ENCODE results near the gene CFAP119. TPM values are rescaled to one million over a fixed set of nuclear protein-coding genes. Genes with fewer than 3 reads are reported as not detected.

Gene CFAP119
- total RNA-seq, 1 donor from 2014 or later, result 5.5 TPM

DNA sequence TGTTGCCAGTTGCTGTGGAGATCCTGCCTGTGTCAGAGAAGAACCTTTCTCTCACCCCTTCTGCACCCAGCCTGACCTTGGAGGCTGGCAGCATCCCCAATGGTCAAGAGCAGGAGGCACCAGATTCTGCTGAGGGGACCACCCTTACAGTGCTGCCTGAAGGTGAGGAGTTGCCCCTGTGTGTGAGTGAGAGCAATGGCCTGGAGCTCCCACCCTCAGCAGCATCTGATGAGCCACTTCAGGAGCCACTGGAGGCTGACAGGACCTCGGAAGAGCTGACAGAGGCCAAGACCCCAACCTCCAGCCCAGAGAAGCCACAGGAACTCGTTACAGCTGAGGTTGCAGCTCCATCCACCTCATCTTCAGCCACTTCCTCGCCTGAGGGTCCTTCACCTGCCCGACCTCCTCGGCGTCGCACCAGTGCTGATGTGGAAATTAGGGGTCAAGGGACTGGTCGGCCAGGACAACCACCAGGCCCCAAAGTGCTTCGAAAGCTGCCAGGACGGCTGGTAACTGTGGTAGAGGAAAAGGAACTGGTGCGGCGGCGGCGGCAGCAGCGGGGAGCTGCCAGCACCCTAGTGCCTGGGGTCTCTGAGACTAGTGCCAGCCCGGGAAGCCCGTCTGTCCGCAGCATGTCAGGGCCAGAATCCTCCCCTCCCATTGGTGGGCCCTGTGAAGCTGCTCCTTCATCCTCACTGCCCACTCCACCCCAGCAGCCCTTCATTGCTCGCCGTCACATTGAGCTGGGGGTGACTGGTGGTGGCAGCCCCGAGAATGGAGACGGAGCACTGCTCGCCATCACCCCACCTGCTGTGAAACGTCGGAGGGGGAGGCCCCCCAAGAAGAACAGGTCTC is 23.8 kb downstream of the CFAP119 start:
- Histone ChIP-seq H3K4me1 (peaks cover 15% of the 10 kb centered on the region), H3K27me3 (no peaks in the 10 kb centered on the region), H3K9me3 (no peaks in the 10 kb centered on the region), H3K36me3 (peaks cover 78% of the 10 kb centered on the region), H3K27ac (no peak overlapping the region), H3K4me3 (no peak overlapping the region)
- TF ChIP-seq, protein P1, sequence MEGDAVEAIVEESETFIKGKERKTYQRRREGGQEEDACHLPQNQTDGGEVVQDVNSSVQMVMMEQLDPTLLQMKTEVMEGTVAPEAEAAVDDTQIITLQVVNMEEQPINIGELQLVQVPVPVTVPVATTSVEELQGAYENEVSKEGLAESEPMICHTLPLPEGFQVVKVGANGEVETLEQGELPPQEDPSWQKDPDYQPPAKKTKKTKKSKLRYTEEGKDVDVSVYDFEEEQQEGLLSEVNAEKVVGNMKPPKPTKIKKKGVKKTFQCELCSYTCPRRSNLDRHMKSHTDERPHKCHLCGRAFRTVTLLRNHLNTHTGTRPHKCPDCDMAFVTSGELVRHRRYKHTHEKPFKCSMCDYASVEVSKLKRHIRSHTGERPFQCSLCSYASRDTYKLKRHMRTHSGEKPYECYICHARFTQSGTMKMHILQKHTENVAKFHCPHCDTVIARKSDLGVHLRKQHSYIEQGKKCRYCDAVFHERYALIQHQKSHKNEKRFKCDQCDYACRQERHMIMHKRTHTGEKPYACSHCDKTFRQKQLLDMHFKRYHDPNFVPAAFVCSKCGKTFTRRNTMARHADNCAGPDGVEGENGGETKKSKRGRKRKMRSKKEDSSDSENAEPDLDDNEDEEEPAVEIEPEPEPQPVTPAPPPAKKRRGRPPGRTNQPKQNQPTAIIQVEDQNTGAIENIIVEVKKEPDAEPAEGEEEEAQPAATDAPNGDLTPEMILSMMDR (IDR thresholded peaks at IDR 0.05), result no peak
- ATAC-seq (no peak), DNase-seq (no peak)
- intact Hi-C loops (cut with DNase I), result no loop called here

DNA sequence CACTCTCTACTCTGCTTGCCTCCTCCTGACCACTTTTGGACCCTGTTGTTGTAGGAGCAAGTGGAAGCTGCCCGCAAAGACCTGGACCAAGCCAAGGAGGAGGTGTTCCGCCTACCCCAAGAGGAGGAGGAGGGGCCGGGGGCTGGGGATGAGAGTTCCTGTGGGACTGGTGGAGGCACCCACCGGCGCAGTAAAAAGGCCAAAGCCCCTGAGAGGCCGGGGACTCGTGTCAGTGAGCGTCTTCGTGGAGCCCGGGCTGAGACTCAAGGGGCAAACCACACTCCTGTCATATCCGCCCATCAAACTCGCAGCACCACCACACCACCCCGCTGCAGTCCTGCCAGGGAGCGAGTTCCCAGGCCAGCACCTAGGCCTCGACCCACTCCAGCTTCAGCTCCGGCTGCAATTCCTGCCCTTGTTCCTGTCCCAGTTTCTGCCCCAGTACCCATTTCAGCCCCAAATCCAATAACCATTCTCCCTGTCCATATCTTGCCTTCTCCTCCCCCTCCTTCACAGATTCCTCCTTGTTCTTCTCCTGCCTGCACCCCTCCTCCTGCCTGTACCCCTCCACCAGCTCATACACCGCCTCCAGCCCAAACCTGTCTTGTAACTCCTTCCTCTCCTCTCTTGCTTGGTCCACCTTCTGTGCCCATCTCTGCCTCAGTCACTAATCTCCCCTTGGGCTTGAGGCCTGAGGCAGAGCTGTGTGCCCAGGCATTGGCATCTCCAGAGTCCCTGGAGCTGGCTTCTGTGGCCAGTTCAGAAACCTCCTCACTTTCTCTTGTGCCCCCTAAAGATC is 24.7 kb downstream of the CFAP119 start:
- TF ChIP-seq, protein P1 (IDR thresholded peaks at IDR 0.05), result no peak
- DNase-seq (no peak), ATAC-seq (no peak)
- Histone ChIP-seq H3K4me1 (peaks cover 15% of the 10 kb centered on the region), H3K27ac (no peak overlapping the region), H3K4me3 (no peak overlapping the region), H3K27me3 (no peaks in the 10 kb centered on the region), H3K9me3 (no peaks in the 10 kb centered on the region), H3K36me3 (peaks cover 78% of the 10 kb centered on the region)
- intact Hi-C loops (cut with DNase I), result no loop called here

DNA sequence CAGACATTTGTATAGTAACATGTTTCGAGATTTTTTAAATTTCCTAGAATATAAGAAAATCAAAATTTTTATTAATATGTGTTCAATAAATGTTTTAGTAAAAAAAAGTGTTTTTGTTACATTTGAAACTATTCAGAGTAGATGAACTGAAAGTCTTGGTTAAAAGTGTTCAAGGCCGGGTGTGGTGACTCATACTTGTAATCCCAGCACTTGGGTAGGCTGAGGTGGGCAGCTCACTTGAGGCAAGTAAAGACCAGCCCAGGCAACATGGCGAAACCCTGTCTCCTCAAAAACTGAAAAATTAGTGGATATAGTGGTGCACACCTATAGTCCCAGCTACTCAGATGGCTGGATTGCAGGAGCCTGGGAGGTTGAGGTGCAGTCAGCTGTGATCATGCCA is 30.5 kb downstream of the CFAP119 start:
- H3K4me3 ChIP-seq, result no peak overlapping the region
- TF ChIP-seq, protein P1 (IDR thresholded peaks at IDR 0.05), result no peak
- intact Hi-C loops (cut with DNase I), result no loop called here
- peaks cover 98% of the 10 kb centered on the region for H3K36me3 ChIP-seq
- no peak overlapping the region for H3K27ac ChIP-seq
- no peaks in the 10 kb centered on the region for H3K9me3 ChIP-seq
- no peak for DNase-seq
- no peaks in the 10 kb centered on the region for H3K4me1 ChIP-seq
- H3K27me3 ChIP-seq, result no peaks in the 10 kb centered on the region
- no peak for ATAC-seq

DNA sequence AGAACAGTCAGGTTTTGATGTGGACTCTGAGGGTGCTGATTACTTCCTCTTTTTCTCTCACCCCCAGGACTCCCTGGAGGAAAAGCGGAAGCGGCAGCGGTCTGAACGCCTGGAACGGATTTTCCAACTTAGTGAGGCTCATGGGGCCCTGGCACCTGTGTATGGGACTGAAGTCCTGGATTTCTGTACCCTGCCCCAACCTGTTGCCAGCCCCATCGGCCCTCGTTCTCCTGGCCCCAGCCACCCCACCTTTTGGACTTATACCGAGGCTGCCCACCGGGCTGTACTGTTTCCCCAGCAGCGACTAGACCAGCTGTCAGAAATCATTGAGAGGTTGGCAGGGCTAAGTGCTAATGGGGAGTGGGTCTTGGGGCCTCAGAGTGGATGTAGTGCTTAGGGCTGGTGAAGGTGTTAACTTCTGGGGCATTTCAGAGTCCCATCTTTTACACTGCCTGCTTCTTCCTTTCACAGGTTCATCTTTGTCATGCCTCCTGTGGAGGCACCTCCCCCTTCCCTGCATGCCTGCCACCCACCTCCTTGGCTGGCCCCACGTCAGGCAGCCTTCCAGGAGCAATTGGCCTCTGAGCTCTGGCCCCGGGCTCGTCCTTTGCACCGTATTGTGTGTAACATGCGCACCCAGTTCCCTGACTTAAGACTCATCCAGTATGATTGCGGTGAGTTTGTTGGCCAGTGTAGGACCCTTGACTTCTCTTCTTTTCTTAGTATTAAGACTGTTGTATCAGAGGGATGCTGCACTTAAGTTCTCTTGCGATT is 32.8 kb downstream of the CFAP119 start:
- H3K4me1 ChIP-seq, result no peaks in the 10 kb centered on the region
- intact Hi-C loops (cut with DNase I), result no loop called here
- no peak overlapping the region for H3K4me3 ChIP-seq
- H3K9me3 ChIP-seq, result no peaks in the 10 kb centered on the region
- TF ChIP-seq, protein P1 (IDR thresholded peaks at IDR 0.05), result no peak
- no peak overlapping the region for H3K27ac ChIP-seq
- no peaks in the 10 kb centered on the region for H3K27me3 ChIP-seq
- ATAC-seq (peak; percentile 64), DNase-seq (no peak)
- H3K36me3 ChIP-seq, result peaks cover 99% of the 10 kb centered on the region

DNA sequence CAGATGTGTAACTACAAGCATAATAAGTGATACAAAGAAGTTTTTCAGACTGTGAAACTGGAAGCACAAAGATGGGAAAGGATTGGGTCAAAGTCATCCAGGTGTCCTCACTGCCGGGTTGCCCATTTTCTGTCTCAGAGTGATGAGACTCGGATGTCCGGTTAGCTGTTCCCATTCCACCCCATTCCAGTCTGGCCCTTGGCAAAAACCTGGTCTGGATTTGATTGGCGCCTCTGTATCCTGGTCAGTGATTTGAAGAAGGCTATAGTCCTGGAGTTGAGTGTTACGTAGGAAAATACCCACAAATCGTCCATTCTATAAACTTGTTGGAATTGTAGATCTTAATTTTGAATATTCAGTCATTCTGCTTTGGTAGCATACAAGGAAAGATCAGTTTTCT is 33.5 kb downstream of the CFAP119 start:
- H3K27ac ChIP-seq, result no peak overlapping the region
- intact Hi-C loops (cut with DNase I), result no loop called here
- H3K4me3 ChIP-seq, result no peak overlapping the region
- TF ChIP-seq, protein P1 (IDR thresholded peaks at IDR 0.05), result no peak
- no peak for ATAC-seq
- H3K9me3 ChIP-seq, result no peaks in the 10 kb centered on the region
- DNase-seq, result no peak
- peaks cover 99% of the 10 kb centered on the region for H3K36me3 ChIP-seq
- no peaks in the 10 kb centered on the region for H3K4me1 ChIP-seq
- no peaks in the 10 kb centered on the region for H3K27me3 ChIP-seq
